Measurements from ENCODE around the gene LLCFC1.

DNA sequence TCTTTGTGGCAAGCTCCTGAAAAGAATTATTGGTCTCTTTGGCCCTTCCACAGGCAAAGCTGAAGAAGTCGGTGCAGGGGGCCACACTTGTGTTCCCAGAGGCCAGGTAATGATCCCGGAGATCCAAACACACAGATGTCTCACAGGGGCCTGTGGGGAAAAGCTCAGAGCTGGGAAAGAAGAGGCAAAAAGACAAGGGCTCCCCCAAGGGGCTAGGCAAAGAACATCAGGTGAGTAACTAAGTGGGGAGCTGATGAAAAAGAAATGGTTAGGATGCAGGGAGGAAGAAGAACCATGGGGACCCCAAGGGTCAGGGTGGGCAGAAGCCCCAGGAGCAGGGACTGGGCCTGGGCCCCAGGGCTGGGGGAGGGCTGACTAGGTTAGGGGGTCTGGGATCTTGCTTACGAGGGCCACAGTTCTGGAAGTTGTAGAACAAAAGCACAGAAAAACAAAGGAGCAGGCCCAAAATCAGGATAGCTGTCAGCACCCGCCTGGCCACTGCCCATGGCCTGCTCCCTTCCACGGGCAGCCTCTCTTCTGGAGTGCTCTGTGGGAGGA, 21.8 kb downstream of the LLCFC1 start:
- TF ChIP-seq ZBTB34 (CRISPR knock-in tag; IDR thresholded peaks at IDR 0.05) (no peak), CTCF (CRISPR knock-in tag; IDR thresholded peaks at IDR 0.05) (no peak), ZSCAN29 (CRISPR knock-in tag; conservative IDR thresholded peaks at IDR 0.05) (no peak), PATZ1 (CRISPR knock-in tag; IDR thresholded peaks at IDR 0.05) (no peak), ZNF430 (CRISPR knock-in tag; IDR thresholded peaks at IDR 0.05) (no peak), ZNF367 (CRISPR knock-in tag; IDR thresholded peaks at IDR 0.05; ENCODE audit: borderline replicate concordance) (no peak), ZNF292 (CRISPR knock-in tag; IDR thresholded peaks at IDR 0.05; ENCODE audit: borderline replicate concordance, low read depth) (no peak), SP140L (CRISPR knock-in tag; IDR thresholded peaks at IDR 0.05; ENCODE audit: borderline replicate concordance) (no peak), POLR2A (IDR thresholded peaks at IDR 0.05; ENCODE audit: insufficient read depth in 1 of 2, low read depth in 2 of 2, low read length in 2 of 2) (no peak), MEF2D (CRISPR knock-in tag; IDR thresholded peaks at IDR 0.05) (no peak), ZNF333 (CRISPR knock-in tag; IDR thresholded peaks at IDR 0.05; ENCODE audit: borderline replicate concordance) (no peak)
- TF ChIP-seq, protein P1, sequence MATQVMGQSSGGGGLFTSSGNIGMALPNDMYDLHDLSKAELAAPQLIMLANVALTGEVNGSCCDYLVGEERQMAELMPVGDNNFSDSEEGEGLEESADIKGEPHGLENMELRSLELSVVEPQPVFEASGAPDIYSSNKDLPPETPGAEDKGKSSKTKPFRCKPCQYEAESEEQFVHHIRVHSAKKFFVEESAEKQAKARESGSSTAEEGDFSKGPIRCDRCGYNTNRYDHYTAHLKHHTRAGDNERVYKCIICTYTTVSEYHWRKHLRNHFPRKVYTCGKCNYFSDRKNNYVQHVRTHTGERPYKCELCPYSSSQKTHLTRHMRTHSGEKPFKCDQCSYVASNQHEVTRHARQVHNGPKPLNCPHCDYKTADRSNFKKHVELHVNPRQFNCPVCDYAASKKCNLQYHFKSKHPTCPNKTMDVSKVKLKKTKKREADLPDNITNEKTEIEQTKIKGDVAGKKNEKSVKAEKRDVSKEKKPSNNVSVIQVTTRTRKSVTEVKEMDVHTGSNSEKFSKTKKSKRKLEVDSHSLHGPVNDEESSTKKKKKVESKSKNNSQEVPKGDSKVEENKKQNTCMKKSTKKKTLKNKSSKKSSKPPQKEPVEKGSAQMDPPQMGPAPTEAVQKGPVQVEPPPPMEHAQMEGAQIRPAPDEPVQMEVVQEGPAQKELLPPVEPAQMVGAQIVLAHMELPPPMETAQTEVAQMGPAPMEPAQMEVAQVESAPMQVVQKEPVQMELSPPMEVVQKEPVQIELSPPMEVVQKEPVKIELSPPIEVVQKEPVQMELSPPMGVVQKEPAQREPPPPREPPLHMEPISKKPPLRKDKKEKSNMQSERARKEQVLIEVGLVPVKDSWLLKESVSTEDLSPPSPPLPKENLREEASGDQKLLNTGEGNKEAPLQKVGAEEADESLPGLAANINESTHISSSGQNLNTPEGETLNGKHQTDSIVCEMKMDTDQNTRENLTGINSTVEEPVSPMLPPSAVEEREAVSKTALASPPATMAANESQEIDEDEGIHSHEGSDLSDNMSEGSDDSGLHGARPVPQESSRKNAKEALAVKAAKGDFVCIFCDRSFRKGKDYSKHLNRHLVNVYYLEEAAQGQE (IDR thresholded peaks at IDR 0.05; ENCODE audit: borderline replicate concordance in 1 of 2, low read depth in 1 of 2, low read length in 2 of 2), result no peak

All from HepG2 (cell line).